Fibroblast of lung (primary cell): Measurements from ENCODE around the gene LMNB1. TPM values are rescaled to one million over a fixed set of nuclear protein-coding genes. Genes with fewer than 3 reads are reported as not detected.
A peak's percentile ranks its signal among the peaks of the same experiment; 100 is the strongest.

Source experiments
- DNase-seq, 2 donors: peaks; one replicate each; pipeline versions ENCODE4 v3.0.0 to v3.0.0-alpha.2; 2010; ENCODE audit warnings: low read depth in 2 of 2
- H2AFZ ChIP-seq: 2 replicates; pipeline ENCODE4 v1.5.1; 2012; ENCODE audit warnings: low read length, control low read depth, inconsistent platforms
- H3K27ac ChIP-seq: 2 replicates; pipeline ENCODE4 v1.5.1; 2011; ENCODE audit warnings: low read length, control low read depth; ENCODE audit not compliant: insufficient read depth
- H3K27me3 ChIP-seq: 2 replicates; pipeline ENCODE4 v1.5.1; 2011; ENCODE audit warnings: mild to moderate bottlenecking, low read length; ENCODE audit not compliant: control insufficient read depth, insufficient read depth
- H3K36me3 ChIP-seq: 2 replicates; pipeline ENCODE4 v1.5.1; 2011; ENCODE audit warnings: low read length; ENCODE audit not compliant: control insufficient read depth, insufficient read depth
- H3K4me1 ChIP-seq: 2 replicates; pipeline ENCODE4 v1.5.1; 2011; ENCODE audit warnings: low read length; ENCODE audit not compliant: control insufficient read depth, insufficient read depth; ENCODE audit errors: extremely low read depth
- H3K4me2 ChIP-seq: 2 replicates; pipeline ENCODE4 v1.5.1; 2011; ENCODE audit warnings: low read length, control low read depth; ENCODE audit not compliant: insufficient read depth; ENCODE audit errors: extremely low read depth
- H3K4me3 ChIP-seq, 4 experiments: fragments of 200-600 bp in 1 of 4; sonication (generic) in 1 of 4; replicated peaks in 1 of 4; 2 replicates each; pipeline ENCODE4 v1.5.1; 2011 to 2016; ENCODE audit warnings: low read length in 4 of 4, low read depth in 3 of 4, mild to moderate bottlenecking in 3 of 4, control low read depth in 2 of 4, inconsistent platforms in 1 of 4, mixed read lengths in 1 of 4; ENCODE audit not compliant: insufficient read depth in 1 of 4; ENCODE audit errors: control extremely low read depth in 1 of 4
- H3K79me2 ChIP-seq: 2 replicates; pipeline ENCODE4 v1.5.1; 2012; ENCODE audit warnings: mild to moderate bottlenecking, low read length, inconsistent platforms; ENCODE audit not compliant: control insufficient read depth, insufficient read depth
- H3K9ac ChIP-seq: 2 replicates; pipeline ENCODE4 v1.5.1; 2011; ENCODE audit warnings: mild to moderate bottlenecking, low read length, control low read depth; ENCODE audit not compliant: insufficient read depth
- H3K9me3 ChIP-seq: 2 replicates; pipeline ENCODE4 v1.5.1; 2012; ENCODE audit warnings: low read depth, low read length; ENCODE audit not compliant: control insufficient read depth, insufficient read depth
- H4K20me1 ChIP-seq: 2 replicates; pipeline ENCODE4 v1.5.1; 2011; ENCODE audit warnings: low read length; ENCODE audit not compliant: control insufficient read depth, insufficient read depth; ENCODE audit errors: extremely low read depth
- EZH2 ChIP-seq: IDR thresholded peaks from 2 replicates; pipeline ENCODE4 v1.5.1; 2012; ENCODE audit warnings: low read length, control low read depth, mild to moderate bottlenecking; ENCODE audit errors: missing control alignments
- polyA plus RNA-seq, 2 donors: library from polyadenylated mRNA; depleted of rRNA in 1 of 2; stranded (reverse) in 1 of 2; unstranded in 1 of 2; fragments of >200 nt; gene quantifications; 2 replicates each; pipeline ENCODE4 v1.2.1, GENCODE V29; 2011 to 2012; ENCODE audit warnings: missing spikeins in 1 of 2
- total RNA-seq: library from RNA; depleted of rRNA; stranded (reverse); fragments of >200 nt; gene quantifications from 2 replicates; pipeline ENCODE4 v1.2.1, GENCODE V29; 2014
- TF ChIP-seq, protein P1 (sequence below), 2 donors: IDR thresholded peaks in 1 of 2; conservative IDR thresholded peaks in 1 of 2; 1 replicate in 1 of 2; 2 replicates in 1 of 2; pipeline ENCODE4 v1.5.1; 2011 to 2012; ENCODE audit warnings: low read length in 2 of 2, control low read depth in 1 of 2, inconsistent platforms in 1 of 2, low read depth in 1 of 2, mild to moderate bottlenecking in 1 of 2

LMNB1 gene
- total and polyA plus RNA-seq, 2 donors (not counting 1 experiment from before 2014, with no cell fraction given): 17.3 to 17.5 TPM

DNA sequence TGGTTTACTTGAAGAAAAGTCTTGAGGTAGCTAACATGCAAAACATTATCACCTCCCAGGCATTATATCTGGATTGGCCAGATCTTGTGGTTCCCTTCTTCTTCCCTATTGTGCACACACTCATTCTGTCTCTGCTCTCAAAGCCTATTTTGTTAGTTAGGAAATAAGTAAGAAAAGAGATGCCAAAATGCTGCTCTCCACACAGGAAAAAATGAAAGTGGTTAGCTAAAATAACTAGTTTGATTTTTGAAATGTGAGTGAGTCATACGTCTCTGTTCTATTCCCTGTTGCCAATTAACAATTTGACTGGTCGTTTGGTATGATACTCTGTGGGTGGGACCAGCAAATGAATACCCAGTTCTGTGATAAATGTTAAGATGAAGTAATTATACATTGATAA lies 28.1 kb downstream of the LMNB1 start:
- Histone ChIP-seq H3K9ac (no peak overlapping the region), H3K4me1 (peaks cover 6% of the 10 kb centered on the region), H4K20me1 (no peaks in the 10 kb centered on the region), H3K4me3 (peak overlapping the region in 1 of 4 experiments; percentile 20), H3K4me2 (peak overlapping the region; percentile 39), H3K9me3 (no peaks in the 10 kb centered on the region), H3K36me3 (no peaks in the 10 kb centered on the region), H3K27ac (no peak overlapping the region), H2AFZ (no peak overlapping the region), H3K27me3 (no peaks in the 10 kb centered on the region), H3K79me2 (peaks cover 44% of the 10 kb centered on the region)
- peak; percentile 71 to 75 for DNase-seq
- no peak for TF ChIP-seq EZH2
- TF ChIP-seq, protein P1, sequence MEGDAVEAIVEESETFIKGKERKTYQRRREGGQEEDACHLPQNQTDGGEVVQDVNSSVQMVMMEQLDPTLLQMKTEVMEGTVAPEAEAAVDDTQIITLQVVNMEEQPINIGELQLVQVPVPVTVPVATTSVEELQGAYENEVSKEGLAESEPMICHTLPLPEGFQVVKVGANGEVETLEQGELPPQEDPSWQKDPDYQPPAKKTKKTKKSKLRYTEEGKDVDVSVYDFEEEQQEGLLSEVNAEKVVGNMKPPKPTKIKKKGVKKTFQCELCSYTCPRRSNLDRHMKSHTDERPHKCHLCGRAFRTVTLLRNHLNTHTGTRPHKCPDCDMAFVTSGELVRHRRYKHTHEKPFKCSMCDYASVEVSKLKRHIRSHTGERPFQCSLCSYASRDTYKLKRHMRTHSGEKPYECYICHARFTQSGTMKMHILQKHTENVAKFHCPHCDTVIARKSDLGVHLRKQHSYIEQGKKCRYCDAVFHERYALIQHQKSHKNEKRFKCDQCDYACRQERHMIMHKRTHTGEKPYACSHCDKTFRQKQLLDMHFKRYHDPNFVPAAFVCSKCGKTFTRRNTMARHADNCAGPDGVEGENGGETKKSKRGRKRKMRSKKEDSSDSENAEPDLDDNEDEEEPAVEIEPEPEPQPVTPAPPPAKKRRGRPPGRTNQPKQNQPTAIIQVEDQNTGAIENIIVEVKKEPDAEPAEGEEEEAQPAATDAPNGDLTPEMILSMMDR (conservative IDR thresholded peaks at IDR 0.05 in 1 of 2, IDR thresholded peaks at IDR 0.05 in 1 of 2; ENCODE audit: low read depth in 1 of 2, low read length in 2 of 2): no peak

DNA sequence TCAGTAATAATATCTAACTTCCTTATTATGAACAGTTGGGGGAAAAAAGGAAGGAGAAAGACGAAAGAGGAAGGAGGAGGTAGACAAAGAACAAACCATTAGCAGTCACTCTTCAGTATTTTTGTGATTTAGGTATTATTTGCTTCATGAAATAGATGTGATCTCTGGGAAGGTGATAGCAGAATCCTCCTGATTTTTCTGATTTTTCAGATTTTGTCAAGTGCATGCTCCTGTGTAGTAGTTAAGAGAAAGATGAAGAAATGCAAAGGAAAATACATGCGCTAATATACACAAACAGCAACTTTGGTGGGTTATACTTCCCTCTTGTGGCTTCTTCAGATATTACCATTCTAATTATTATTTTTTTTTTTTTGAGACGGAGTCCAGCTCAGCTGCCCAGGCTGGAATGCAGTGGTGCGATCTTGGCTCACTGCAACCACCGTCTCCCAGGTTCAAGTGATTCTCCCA lies 31.6 kb downstream of the LMNB1 start:
- Histone ChIP-seq H3K36me3 (no peaks in the 10 kb centered on the region), H3K27ac (peak overlapping the region; percentile 32), H3K79me2 (peaks cover 12% of the 10 kb centered on the region), H3K9ac (no peak overlapping the region), H3K4me3 (no peak overlapping the region), H2AFZ (no peak overlapping the region), H3K4me2 (no peak overlapping the region), H3K4me1 (peaks cover 4% of the 10 kb centered on the region), H3K27me3 (no peaks in the 10 kb centered on the region), H4K20me1 (no peaks in the 10 kb centered on the region), H3K9me3 (no peaks in the 10 kb centered on the region)
- DNase-seq: peak; percentile 22 to 63
- no peak for TF ChIP-seq EZH2
- TF ChIP-seq, protein P1 (conservative IDR thresholded peaks at IDR 0.05 in 1 of 2, IDR thresholded peaks at IDR 0.05 in 1 of 2; ENCODE audit: low read depth in 1 of 2, low read length in 2 of 2): peak; percentile 38 to 51

DNA sequence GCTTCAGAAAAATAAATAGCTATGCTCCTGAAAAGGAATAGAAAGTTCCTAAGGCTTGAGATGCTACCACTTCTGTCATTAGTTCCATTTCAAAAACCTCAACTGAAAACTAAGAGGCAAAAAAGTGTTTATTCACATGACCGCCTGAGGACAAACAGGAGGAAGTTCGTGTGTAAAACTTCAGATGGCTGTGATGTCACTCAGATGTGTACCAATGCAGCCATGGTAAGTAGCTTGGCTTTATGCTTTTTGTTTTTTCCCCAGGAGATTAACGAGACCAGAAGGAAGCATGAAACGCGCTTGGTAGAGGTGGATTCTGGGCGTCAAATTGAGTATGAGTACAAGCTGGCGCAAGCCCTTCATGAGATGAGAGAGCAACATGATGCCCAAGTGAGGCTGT lies 33.0 kb downstream of the LMNB1 start:
- no peaks in the 10 kb centered on the region for H3K27me3 ChIP-seq
- H3K79me2 ChIP-seq: peaks cover 3% of the 10 kb centered on the region
- no peak for TF ChIP-seq EZH2
- TF ChIP-seq, protein P1 (conservative IDR thresholded peaks at IDR 0.05 in 1 of 2, IDR thresholded peaks at IDR 0.05 in 1 of 2; ENCODE audit: low read depth in 1 of 2, low read length in 2 of 2): no peak
- peaks cover 3% of the 10 kb centered on the region for H3K4me1 ChIP-seq
- H3K36me3 ChIP-seq: no peaks in the 10 kb centered on the region
- H3K9ac ChIP-seq: no peak overlapping the region
- H3K4me2 ChIP-seq: no peak overlapping the region
- H3K27ac ChIP-seq: no peak overlapping the region
- H3K4me3 ChIP-seq: no peak overlapping the region
- no peaks in the 10 kb centered on the region for H3K9me3 ChIP-seq
- DNase-seq: no peak
- H4K20me1 ChIP-seq: no peaks in the 10 kb centered on the region
- H2AFZ ChIP-seq: no peak overlapping the region
